HepG2 (cell line): ENCODE measurements around the gene GDAP2. TPM values are rescaled to one million over a fixed set of nuclear protein-coding genes. Genes with fewer than 3 reads are reported as not detected.

Source experiments
- ATAC-seq: fragments of 200-7000 bp; cut with Tn5 transposase; 3 replicates; pipeline ENCODE4 v1.9.1; 2020; ENCODE audit warnings: mild to moderate bottlenecking, moderate library complexity
- BruUV-seq: library from RNA; stranded (reverse); fragments of 400-500 nt; replicated peaks from 2 replicates; lab custom pipeline; 2021; lab: Mats Ljungman, UMichigan
- CTCF ChIA-PET: fragments of 300-600 bp; formaldehyde crosslinking; extraction: SDS; loops from one replicate; lab custom pipeline; 2021; ENCODE audit warnings: low total read pairs, inconsistent platforms, low intra/inter-chr PET ratio; lab: Yijun Ruan, JAX
- POLR2A ChIA-PET: fragments of 350-600 bp; sonication (Branson Sonifier 250); formaldehyde crosslinking; loops from one replicate; lab custom pipeline; 2020; ENCODE audit warnings: antibody characterized with exemption, inconsistent platforms; lab: Yijun Ruan, JAX
- DNase-seq: peaks from one replicate; pipeline ENCODE4 v3.0.0-alpha.2; 2015; ENCODE audit warnings: low spot score
- FAIRE-seq: peaks from 3 replicates; lab custom pipeline; 2011; peaks lifted over from hg19 to GRCh38; lab: Jason Lieb, UNC
- H2AFZ ChIP-seq: one replicate; pipeline ENCODE4 v1.6.1; 2011; ENCODE audit warnings: low read length, inconsistent platforms
- H3K27ac ChIP-seq: fragments of 300-600 bp; 3 replicates; pipeline ENCODE4 v1.8.0; 2011; ENCODE audit warnings: mixed run types, mild to moderate bottlenecking, mixed read lengths, low read length, inconsistent platforms; ENCODE audit not compliant: insufficient read depth; ENCODE audit errors: extremely low read length
- H3K27me3 ChIP-seq, 2 experiments: fragments of 200-600 bp in 1 of 2; 2 replicates in 1 of 2; 3 replicates in 1 of 2; pipeline versions ENCODE4 v1.6.0 to v1.8.0; 2011; ENCODE audit warnings: low read length in 2 of 2, mild to moderate bottlenecking in 2 of 2, moderate library complexity in 2 of 2, inconsistent platforms in 1 of 2; ENCODE audit not compliant: insufficient read depth in 2 of 2, control insufficient read depth in 1 of 2
- H3K36me3 ChIP-seq, 2 experiments: fragments of 200-600 bp in 1 of 2; replicated peaks in 1 of 2; 2 replicates in 1 of 2; 3 replicates in 1 of 2; pipeline versions ENCODE4 v1.5.1 to v1.8.0; 2011; ENCODE audit warnings: low read length in 2 of 2, inconsistent platforms in 1 of 2; ENCODE audit not compliant: insufficient read depth in 2 of 2, control insufficient read depth in 1 of 2
- H3K4me1 ChIP-seq: 2 replicates; pipeline ENCODE4 v1.5.1; 2012; ENCODE audit warnings: low read length, inconsistent platforms; ENCODE audit not compliant: insufficient read depth
- H3K4me2 ChIP-seq: 2 replicates; pipeline ENCODE4 v1.6.0; 2011; ENCODE audit warnings: low read depth, low read length, inconsistent platforms
- H3K4me3 ChIP-seq, 3 experiments: fragments of 200-600 bp in 1 of 3; sonication (generic), shearing (Covaris generic) in 1 of 3; replicated peaks in 1 of 3; 2 replicates each; pipeline ENCODE4 v1.5.1; 2011 to 2016; ENCODE audit warnings: low read length in 3 of 3, inconsistent platforms in 2 of 3, low read depth in 2 of 3, mild to moderate bottlenecking in 2 of 3, control low read depth in 1 of 3, mixed read lengths in 1 of 3; ENCODE audit not compliant: insufficient read depth in 1 of 3
- H3K79me2 ChIP-seq: one replicate; pipeline ENCODE4 v1.6.1; 2011; ENCODE audit warnings: low read length, inconsistent platforms; ENCODE audit not compliant: insufficient read depth
- H3K9ac ChIP-seq: 2 replicates; pipeline ENCODE4 v1.6.0; 2011; ENCODE audit warnings: mild to moderate bottlenecking, low read depth, low read length, inconsistent platforms; ENCODE audit not compliant: insufficient read depth
- H3K9me3 ChIP-seq: 2 replicates; pipeline ENCODE4 v1.5.1; 2012; ENCODE audit warnings: mild to moderate bottlenecking, low read length
- H4K20me1 ChIP-seq: 2 replicates; pipeline ENCODE4 v1.6.0; 2011; ENCODE audit warnings: inconsistent platforms, mild to moderate bottlenecking, low read length, moderate library complexity; ENCODE audit not compliant: insufficient read depth
- ATF7 ChIP-seq, 2 experiments: fragments of 450-650 bp in 1 of 2; sonication (generic) in 1 of 2; formaldehyde crosslinking in 1 of 2; IDR thresholded peaks; 2 replicates each; pipeline versions ENCODE4 v1.4.0 to v1.6.1; 2016 to 2020; ENCODE audit warnings: antibody characterized with exemption in 1 of 2, mild to moderate bottlenecking in 1 of 2, missing genetic modification reagents in 1 of 2
- ATM ChIP-seq: fragments of 450-650 bp; IDR thresholded peaks from 2 replicates; pipeline ENCODE4 v1.7.1; 2017; ENCODE audit warnings: mild to moderate bottlenecking, borderline replicate concordance
- CEBPB ChIP-seq: IDR thresholded peaks from 2 replicates; pipeline ENCODE4 v1.6.1; 2011; ENCODE audit warnings: low read depth, low read length, improper control_type of control experiment, borderline replicate concordance
- KAT2B ChIP-seq: fragments of 150-350 bp; IDR thresholded peaks from 2 replicates; pipeline ENCODE4 v1.6.1; 2014; ENCODE audit warnings: low read depth, low read length, borderline replicate concordance
- PAF1 ChIP-seq: IDR thresholded peaks from 2 replicates; pipeline ENCODE4 v1.6.1; 2016; ENCODE audit warnings: missing genetic modification reagents, missing compliant biosample characterization
- PRDM4 ChIP-seq: sonication (generic); formaldehyde crosslinking; IDR thresholded peaks from 2 replicates; pipeline ENCODE4 v1.9.0; 2021; ENCODE audit warnings: missing genetic modification reagents, borderline replicate concordance
- TP53 ChIP-seq: sonication (generic); formaldehyde crosslinking; conservative IDR thresholded peaks from 2 replicates; pipeline ENCODE4 v1.4.0; 2020; ENCODE audit warnings: missing genetic modification reagents
- ZHX1 ChIP-seq: sonication (generic); formaldehyde crosslinking; IDR thresholded peaks from 2 replicates; pipeline ENCODE4 v1.8.1; 2022; ENCODE audit warnings: low read depth, mild to moderate bottlenecking, missing genetic modification reagents
- ZNF570 ChIP-seq: sonication (generic); formaldehyde crosslinking; IDR thresholded peaks from 2 replicates; pipeline ENCODE4 v1.4.0; 2020; ENCODE audit warnings: mild to moderate bottlenecking, missing genetic modification reagents, borderline replicate concordance
- ZNF710 ChIP-seq: sonication (generic); formaldehyde crosslinking; IDR thresholded peaks from 2 replicates; pipeline ENCODE4 v1.5.0; 2020; ENCODE audit warnings: mild to moderate bottlenecking, missing genetic modification reagents, borderline replicate concordance
- ZNF749 ChIP-seq: sonication (generic); formaldehyde crosslinking; IDR thresholded peaks from 2 replicates; pipeline ENCODE4 v1.8.0; 2022; ENCODE audit warnings: mild to moderate bottlenecking, missing genetic modification reagents, moderate library complexity, borderline replicate concordance
- ZNF773 ChIP-seq: sonication (generic); formaldehyde crosslinking; IDR thresholded peaks from 2 replicates; pipeline ENCODE4 v1.4.0; 2020; ENCODE audit warnings: missing genetic modification reagents, borderline replicate concordance
- WGBS: methylation state at CpG from one replicate; pipeline ENCODE4 v1.1.6; 2017; ENCODE audit warnings: low lambda C conversion rate; 5-methylcytosine and 5-hydroxymethylcytosine counted together
- in situ Hi-C: cut with HindIII; loops from 2 replicates; pipeline ENCODE4 v1.10.0; 2017; ENCODE audit warnings: low pct_unique_long_range_greater_than_20kb; ENCODE audit not compliant: extremely low pct_ligation_motif_present
- intact Hi-C: fragments of 100-400 bp; cut with micrococcal nuclease; formaldehyde crosslinking; loops from one replicate; pipeline ENCODE4 v1.10.0; 2022; ENCODE audit not compliant: unreplicated experiment
- polyA plus RNA-seq, 8 experiments: library from polyadenylated mRNA; depleted of rRNA in 3 of 8; stranded (reverse) in 7 of 8; unstranded in 1 of 8; fragments of >200 nt; fragmentation: Illumina TruSeq in 4 of 8; extraction: Trizol in 4 of 8; gene quantifications; 2 replicates each; pipeline versions ENCODE4 v1.2.1 to v1.2.3, GENCODE V29; 2011 to 2016; ENCODE audit warnings: low read depth in 4 of 8, missing spikeins in 1 of 8, mixed read lengths in 1 of 8; ENCODE audit not compliant: insufficient read depth in 1 of 8
- total RNA-seq, 5 experiments: library from RNA; depleted of rRNA; stranded (reverse); fragments of >200 nt; fragmentation: Illumina TruSeq; extraction: Trizol; gene quantifications; 2 replicates each; pipeline ENCODE4 v1.2.3, GENCODE V29; 2016; ENCODE audit warnings: low read depth in 1 of 5

Gene GDAP2
- total and polyA plus RNA-seq, 2 of the 13 experiments (the other 11 are each of a cell fraction or from before 2014, with no cell fraction given): 11.4 to 23.2 TPM

DNA sequence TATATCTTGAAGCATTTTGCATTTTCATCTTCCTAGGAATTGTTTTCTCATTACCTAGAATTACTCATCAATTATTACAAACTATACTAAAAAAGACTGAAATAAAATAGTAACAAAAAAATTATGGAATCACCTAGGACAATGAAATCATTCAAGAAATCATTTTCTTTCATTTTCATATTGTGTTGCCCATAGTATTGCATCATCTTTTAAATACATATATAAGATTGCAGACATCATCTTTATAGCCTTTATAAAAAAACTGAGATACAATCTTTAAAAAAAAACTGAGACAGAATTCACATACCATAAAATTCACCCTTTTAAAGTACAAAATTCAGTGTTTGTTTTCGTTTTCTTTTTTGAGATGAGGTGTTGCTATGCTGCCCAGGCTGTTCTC, 29.6 kb downstream of the GDAP2 start:
- Histone ChIP-seq H3K27me3 (no peaks in the 10 kb centered on the region), H3K4me3 (no peak overlapping the region), H3K79me2 (no peaks in the 10 kb centered on the region), H3K27ac (no peak overlapping the region), H4K20me1 (no peaks in the 10 kb centered on the region), H3K4me2 (no peak overlapping the region), H3K4me1 (no peaks in the 10 kb centered on the region), H3K9ac (no peak overlapping the region), H2AFZ (no peak overlapping the region), H3K9me3 (no peaks in the 10 kb centered on the region), H3K36me3 (peaks cover 8 to 44% of the 10 kb centered on the region in 2 experiments)
- 100% methylated on average over 1 of the region's 1 CpG for WGBS
- intact Hi-C loops: no loop called here
- in situ Hi-C loops: loop anchor here (5.0 kb wide), 1 partner anchor 88 kb away; no protein-coding TSS in a partner anchor
- DNase-seq: no peak
- no TSS peak for BruUV-seq
- no peak for FAIRE-seq
- ChIA-PET CTCF (no interaction called here), POLR2A (no interaction called here)
- TF ChIP-seq ZNF710: no peak
- TF ChIP-seq TP53 (CRISPR knock-in tag): no peak
- no peak for TF ChIP-seq PRDM4 (CRISPR knock-in tag)
- no peak for TF ChIP-seq ZNF773 (CRISPR knock-in tag)
- TF ChIP-seq ATM: no peak
- peak; percentile 39; the same call in 1 of the 2 replicates for TF ChIP-seq CEBPB
- TF ChIP-seq ZHX1: no peak
- no peak for TF ChIP-seq KAT2B
- TF ChIP-seq ZNF749: no peak
- TF ChIP-seq ATF7 (IDR thresholded peaks at IDR 0.05): peak; percentile 84
- TF ChIP-seq ATF7 (CRISPR knock-in tag; IDR thresholded peaks at IDR 0.05): no peak
- TF ChIP-seq ZNF570 (CRISPR knock-in tag): no peak
- no peak for TF ChIP-seq PAF1 (CRISPR knock-in tag)
- ATAC-seq: no peak
